LHCN-M2 (cell line): Measurements from ENCODE around the gene ZNF160. TPM values are rescaled to one million over a fixed set of nuclear protein-coding genes. Genes with fewer than 3 reads are reported as not detected.
"Not testable (repeated sequence)": the region's sequence is repeated elsewhere in the genome, so short reads cannot be mapped to it uniquely, and the experiment has no call there.

Experiments
- DNase-seq: peaks from one replicate; pipeline ENCODE4 v3.0.0-alpha.2; 2012; ENCODE audit warnings: low read depth
- polyA plus RNA-seq: library from polyadenylated mRNA; unstranded; fragments of >200 nt; gene quantifications from one replicate; pipeline ENCODE4 v1.2.1, GENCODE V29; 2012; ENCODE audit warnings: missing spikeins
- total RNA-seq: library from RNA; depleted of rRNA; stranded (reverse); fragments of >200 nt; gene quantifications from 2 replicates; pipeline ENCODE4 v1.2.3, GENCODE V29; 2014; rRNA removed

The ZNF160 gene
- 19.0 and 20.6 TPM in 2 replicates for total RNA-seq
- polyA plus RNA-seq, result 5.5 TPM

GRCh38 chr19:53103234-53104203, at the start of gene ZNF160:
Gene ZNF160, minus strand, starts transcription at chr19:53103422. Its CDS starts 17,146 bp downstream, at chr19:53086276.
- peak; percentile 94 for DNase-seq

- no peak for DNase-seq
Measured at GRCh38 chr19:53147645-53148044, 44.4 kb upstream of the ZNF160 start.

- DNase-seq, result no peak
Measured at GRCh38 chr19:53140351-53140750, 37.1 kb upstream of the ZNF160 start.

- DNase-seq, result no peak
Measured at GRCh38 chr19:53136432-53136831, 33.2 kb upstream of the ZNF160 start.

- DNase-seq, result peak; percentile 38
Measured at GRCh38 chr19:53132141-53132991, 29.1 kb upstream of the ZNF160 start, which contains the start of gene ZNF415. Gene ZNF415, minus strand, starts transcription at chr19:53132910. Its CDS starts 10,234 bp downstream, at chr19:53122676.

- DNase-seq, result no peak
Measured at GRCh38 chr19:53131727-53132126, 28.5 kb upstream of the ZNF160 start.

GRCh38 chr19:53131085-53131590, 27.9 kb upstream of the ZNF160 start:
- DNase-seq, result no peak

GRCh38 chr19:53130506-53130905, 27.3 kb upstream of the ZNF160 start:
- DNase-seq, result no peak

GRCh38 chr19:53126733-53127526, 23.7 kb upstream of the ZNF160 start:
- DNase-seq, result not testable (repeated sequence)

GRCh38 chr19:53123400-53123799, 20.2 kb upstream of the ZNF160 start:
- no peak for DNase-seq

- DNase-seq, result no peak
Measured at GRCh38 chr19:53112286-53112685, 9.1 kb upstream of the ZNF160 start.

GRCh38 chr19:53109527-53109926, 6.3 kb upstream of the ZNF160 start:
- DNase-seq, result no peak

GRCh38 chr19:53102756-53103233, 427 bp downstream of the ZNF160 start:
- peak; percentile 41 for DNase-seq

GRCh38 chr19:53102206-53102755, 941 bp downstream of the ZNF160 start:
- DNase-seq, result peak; percentile 22

GRCh38 chr19:53101518-53101917, 1.7 kb downstream of the ZNF160 start:
- DNase-seq, result peak; percentile 10

- not testable (repeated sequence) for DNase-seq
Measured at GRCh38 chr19:53098570-53098969, 4.7 kb downstream of the ZNF160 start.

GRCh38 chr19:53096982-53097690, 6.1 kb downstream of the ZNF160 start:
- not testable (repeated sequence) for DNase-seq

GRCh38 chr19:53096579-53096978, 6.6 kb downstream of the ZNF160 start:
- DNase-seq, result not testable (repeated sequence)

- no peak for DNase-seq
Measured at GRCh38 chr19:53094754-53095575, 8.3 kb downstream of the ZNF160 start.
